PC-3 (cell line): Measurements from ENCODE around the gene NIFK. TPM values are rescaled to one million over a fixed set of nuclear protein-coding genes. Genes with fewer than 3 reads are reported as not detected.

ENCODE experiments used
- ATAC-seq: fragments of 200-7000 bp; cut with Tn5 transposase; 2 replicates; pipeline ENCODE4 v1.9.1; 2020; ENCODE audit warnings: mild to moderate bottlenecking, moderate library complexity
- BruUV-seq: library from RNA; stranded (reverse); fragments of 400-500 nt; replicated peaks from 2 replicates; lab custom pipeline; 2021; lab: Mats Ljungman, UMichigan
- CTCF ChIA-PET: fragments of 300-600 bp; sonication (Branson Sonifier 250); formaldehyde crosslinking; loops from one replicate; lab custom pipeline; 2022; ENCODE audit warnings: antibody characterized with exemption; lab: Charles Lee
- POLR2A ChIA-PET: fragments of 300-600 bp; sonication (Branson Sonifier 250); formaldehyde crosslinking; loops from one replicate; lab custom pipeline; 2022; ENCODE audit warnings: antibody characterized with exemption; ENCODE audit not compliant: unreplicated experiment; lab: Charles Lee
- DNase-seq: peaks from one replicate; pipeline ENCODE4 v3.0.0-alpha.2; 2015
- H2AFZ ChIP-seq: fragments of 300-600 bp; sonication (generic); 2 replicates; pipeline ENCODE4 v1.6.0; 2016; ENCODE audit warnings: antibody characterized with exemption, low read length
- H3F3A ChIP-seq: fragments of 300-600 bp; sonication (generic); one replicate; pipeline ENCODE4 v1.6.0; 2017; ENCODE audit warnings: antibody characterized with exemption, low read length, control low read depth, mild to moderate bottlenecking; ENCODE audit not compliant: unreplicated experiment
- H3K27ac ChIP-seq: fragments of 300-600 bp; sonication (generic); 2 replicates; pipeline ENCODE4 v1.5.1; 2016; ENCODE audit warnings: mild to moderate bottlenecking, low read length
- H3K27me3 ChIP-seq: fragments of 300-600 bp; sonication (generic); 2 replicates; pipeline ENCODE4 v1.6.1; 2016; ENCODE audit warnings: low read length, mixed read lengths
- H3K36me3 ChIP-seq: fragments of 300-600 bp; sonication (generic); 2 replicates; pipeline ENCODE4 v1.6.1; 2016; ENCODE audit warnings: low read depth, mixed run types, low read length, mixed read lengths
- H3K4me1 ChIP-seq: fragments of 300-600 bp; sonication (generic); 2 replicates; pipeline ENCODE4 v1.5.1; 2016; ENCODE audit warnings: low read length; ENCODE audit not compliant: insufficient read depth
- H3K4me2 ChIP-seq: fragments of 300-600 bp; sonication (generic); 2 replicates; pipeline ENCODE4 v1.6.0; 2016; ENCODE audit warnings: low read length
- H3K4me3 ChIP-seq: fragments of 300-600 bp; sonication (generic); 2 replicates; pipeline ENCODE4 v1.5.1; 2016; ENCODE audit warnings: mild to moderate bottlenecking, low read length, mixed read lengths
- H3K79me2 ChIP-seq: fragments of 300-600 bp; sonication (generic); 2 replicates; pipeline ENCODE4 v1.6.1; 2017; ENCODE audit warnings: low read length, mixed read lengths
- H3K9ac ChIP-seq: fragments of 300-600 bp; sonication (generic); 2 replicates; pipeline ENCODE4 v1.6.0; 2016; ENCODE audit warnings: mild to moderate bottlenecking, low read length
- H3K9me2 ChIP-seq: fragments of 300-600 bp; sonication (generic); replicated peaks from 2 replicates; pipeline ENCODE4 v1.6.1; 2016; ENCODE audit warnings: mixed run types, low read length, mixed read lengths
- H3K9me3 ChIP-seq: fragments of 300-600 bp; sonication (generic); 2 replicates; pipeline ENCODE4 v1.6.1; 2016; ENCODE audit warnings: low read length, mixed read lengths
- H4K20me1 ChIP-seq: fragments of 300-600 bp; sonication (generic); 2 replicates; pipeline ENCODE4 v1.6.1; 2016; ENCODE audit warnings: low read length, mixed read lengths
- EZH2 ChIP-seq: fragments of 300-600 bp; sonication (generic); IDR thresholded peaks from one replicate; pipeline ENCODE4 v1.6.1; 2017; ENCODE audit warnings: antibody characterized with exemption, mild to moderate bottlenecking, low read length; ENCODE audit not compliant: unreplicated experiment
- EZH2phosphoT487 ChIP-seq: fragments of 300-600 bp; sonication (generic); IDR thresholded peaks from 2 replicates; pipeline ENCODE4 v1.6.1; 2018; ENCODE audit warnings: mild to moderate bottlenecking, antibody characterized with exemption, low read length, borderline replicate concordance
- intact Hi-C: fragments of 100-400 bp; cut with micrococcal nuclease; formaldehyde crosslinking; loops from 2 replicates; pipeline ENCODE4 v1.9.0; 2023
- total RNA-seq: library from RNA; depleted of rRNA; stranded (reverse); fragments of >200 nt; gene quantifications from 2 replicates; pipeline ENCODE4 v1.2.3, GENCODE V29; 2014
- TF ChIP-seq, protein P1 (sequence below): fragments of 300-600 bp; sonication (generic); conservative IDR thresholded peaks from 2 replicates; pipeline ENCODE4 v1.5.1; 2017; ENCODE audit warnings: antibody characterized with exemption, low read depth, mild to moderate bottlenecking, low read length

The NIFK gene
- total RNA-seq, 1 experiment from 2014 or later, result 64.1 TPM

DNA sequence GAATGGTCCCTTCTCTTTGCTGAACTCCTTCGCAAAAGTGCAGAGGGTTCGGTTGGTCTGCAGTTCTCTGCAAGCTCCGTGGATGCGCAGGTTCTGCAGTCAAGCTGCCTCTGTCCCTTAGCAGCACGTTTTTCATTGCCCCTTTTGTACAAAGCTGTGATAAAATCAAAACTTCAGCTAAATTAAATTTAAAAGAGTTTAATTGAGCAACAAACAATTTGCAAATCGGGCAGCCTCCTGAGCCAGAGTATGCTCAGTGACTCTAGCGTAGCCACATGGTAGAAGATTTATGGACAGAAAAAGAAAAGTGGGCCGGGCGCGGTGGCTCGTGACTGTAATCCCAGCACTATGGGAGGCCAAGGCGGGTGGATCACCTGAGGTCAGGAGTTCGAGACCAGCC lies 37.6 kb upstream of the NIFK start:
- ChIA-PET POLR2A (no interaction called here), CTCF (no interaction called here)
- H3K4me1 ChIP-seq, result peaks cover 16% of the 10 kb centered on the region; the same call in 1 of the 2 replicates
- H3K4me3 ChIP-seq, result no peak overlapping the region
- TF ChIP-seq, protein P1, sequence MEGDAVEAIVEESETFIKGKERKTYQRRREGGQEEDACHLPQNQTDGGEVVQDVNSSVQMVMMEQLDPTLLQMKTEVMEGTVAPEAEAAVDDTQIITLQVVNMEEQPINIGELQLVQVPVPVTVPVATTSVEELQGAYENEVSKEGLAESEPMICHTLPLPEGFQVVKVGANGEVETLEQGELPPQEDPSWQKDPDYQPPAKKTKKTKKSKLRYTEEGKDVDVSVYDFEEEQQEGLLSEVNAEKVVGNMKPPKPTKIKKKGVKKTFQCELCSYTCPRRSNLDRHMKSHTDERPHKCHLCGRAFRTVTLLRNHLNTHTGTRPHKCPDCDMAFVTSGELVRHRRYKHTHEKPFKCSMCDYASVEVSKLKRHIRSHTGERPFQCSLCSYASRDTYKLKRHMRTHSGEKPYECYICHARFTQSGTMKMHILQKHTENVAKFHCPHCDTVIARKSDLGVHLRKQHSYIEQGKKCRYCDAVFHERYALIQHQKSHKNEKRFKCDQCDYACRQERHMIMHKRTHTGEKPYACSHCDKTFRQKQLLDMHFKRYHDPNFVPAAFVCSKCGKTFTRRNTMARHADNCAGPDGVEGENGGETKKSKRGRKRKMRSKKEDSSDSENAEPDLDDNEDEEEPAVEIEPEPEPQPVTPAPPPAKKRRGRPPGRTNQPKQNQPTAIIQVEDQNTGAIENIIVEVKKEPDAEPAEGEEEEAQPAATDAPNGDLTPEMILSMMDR, result no peak
- TF ChIP-seq EZH2phosphoT487 (no peak), EZH2 (no peak)
- H3K79me2 ChIP-seq, result no peaks in the 10 kb centered on the region
- H3K9me3 ChIP-seq, result no peaks in the 10 kb centered on the region
- no peak overlapping the region for H2AFZ ChIP-seq
- H3K27ac ChIP-seq, result no peak overlapping the region
- peaks cover 3% of the 10 kb centered on the region; the same call in 1 of the 2 replicates for H3K36me3 ChIP-seq
- H3K9ac ChIP-seq, result no peak overlapping the region
- H3F3A ChIP-seq, result no peaks in the 10 kb centered on the region
- no peak for DNase-seq
- H3K4me2 ChIP-seq, result no peak overlapping the region
- H3K9me2 ChIP-seq, result no peaks in the 10 kb centered on the region
- intact Hi-C loops, result no loop called here
- no peaks in the 10 kb centered on the region for H3K27me3 ChIP-seq
- no peak for ATAC-seq
- no peaks in the 10 kb centered on the region for H4K20me1 ChIP-seq
- BruUV-seq, result no TSS peak

DNA sequence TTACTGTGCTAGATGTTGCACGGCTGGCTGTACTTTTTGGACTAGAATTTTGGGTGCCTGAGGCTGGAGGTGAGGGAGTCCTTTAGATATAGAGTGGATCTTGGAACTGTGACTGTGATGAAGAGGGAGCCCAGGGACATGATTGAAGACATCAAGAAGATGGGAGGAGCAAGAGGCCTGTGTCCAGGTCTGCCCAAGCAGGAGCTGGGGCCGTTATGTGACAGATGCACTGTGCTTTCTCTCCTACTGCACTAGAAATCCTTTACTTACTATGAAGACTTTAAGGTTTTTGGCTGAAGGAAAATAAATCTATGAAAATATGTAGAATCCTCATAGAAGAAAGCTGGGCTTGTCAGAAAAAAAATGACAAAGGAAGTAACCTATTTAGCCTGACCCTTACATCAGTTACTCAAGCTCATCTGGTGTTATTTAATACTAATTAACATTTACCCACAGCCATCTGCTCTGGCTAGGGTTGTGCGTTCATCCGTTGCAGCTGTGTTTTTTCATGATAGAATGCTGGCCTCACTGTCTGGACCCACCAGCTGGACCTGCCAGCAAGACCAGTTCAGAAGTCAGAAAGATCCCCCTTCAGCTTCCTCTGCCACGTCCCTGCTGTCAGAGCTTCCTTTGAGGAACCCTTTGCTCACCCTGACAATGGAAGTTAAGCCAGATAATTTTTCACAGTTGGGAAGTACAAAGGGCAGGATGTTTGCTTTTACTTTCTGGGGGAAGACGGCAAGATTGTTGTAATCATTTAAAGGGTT lies 35.5 kb upstream of the NIFK start:
- TF ChIP-seq EZH2 (no peak), EZH2phosphoT487 (no peak)
- TF ChIP-seq, protein P1, result no peak
- Histone ChIP-seq H3K4me1 (peaks cover 7% of the 10 kb centered on the region; the same call in 1 of the 2 replicates), H2AFZ (no peak overlapping the region), H3K9me3 (no peaks in the 10 kb centered on the region), H3K27me3 (no peaks in the 10 kb centered on the region), H4K20me1 (no peaks in the 10 kb centered on the region), H3K79me2 (no peaks in the 10 kb centered on the region), H3K9me2 (no peaks in the 10 kb centered on the region), H3K4me3 (no peak overlapping the region), H3F3A (no peaks in the 10 kb centered on the region), H3K36me3 (peaks cover 7% of the 10 kb centered on the region; the same call in 1 of the 2 replicates), H3K9ac (no peak overlapping the region), H3K27ac (no peak overlapping the region), H3K4me2 (no peak overlapping the region)
- BruUV-seq, result no TSS peak
- intact Hi-C loops, result no loop called here
- ChIA-PET CTCF (no interaction called here), POLR2A (no interaction called here)
- no peak for ATAC-seq
- no peak for DNase-seq

DNA sequence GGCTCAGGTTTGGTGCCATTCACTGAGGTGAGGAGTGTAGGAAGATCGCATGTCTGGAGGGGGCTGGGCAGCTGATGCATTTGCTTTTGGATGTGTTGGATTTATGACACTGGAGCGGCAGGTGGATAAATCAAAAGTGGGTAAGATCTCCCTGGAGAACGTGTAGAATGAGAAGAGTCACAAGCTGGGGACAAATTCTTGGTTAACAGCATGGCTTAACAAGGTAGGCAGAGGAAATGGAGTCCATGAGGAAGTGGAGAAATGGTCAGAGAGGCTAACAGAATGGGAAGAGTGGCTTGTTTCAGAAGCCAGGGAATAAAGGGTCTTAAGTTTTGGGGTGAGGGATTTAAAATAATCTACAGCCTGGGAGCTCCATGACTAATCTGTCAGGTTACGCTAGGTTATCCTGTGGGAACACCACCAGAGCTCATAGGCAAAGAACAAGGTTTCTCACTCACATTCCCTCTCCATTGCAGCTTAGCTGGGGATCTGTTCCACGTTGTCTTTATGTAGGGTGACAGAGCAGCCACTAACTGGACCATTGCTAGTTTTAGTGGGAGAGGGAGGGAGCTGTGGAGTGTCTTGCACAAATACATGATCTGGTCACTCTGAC lies 31.6 kb upstream of the NIFK start:
- H3K4me3 ChIP-seq, result no peak overlapping the region
- H3K9me3 ChIP-seq, result no peaks in the 10 kb centered on the region
- intact Hi-C loops, result no loop called here
- H3K4me2 ChIP-seq, result no peak overlapping the region
- no peaks in the 10 kb centered on the region for H3K9me2 ChIP-seq
- no peak overlapping the region for H3K27ac ChIP-seq
- H3K79me2 ChIP-seq, result no peaks in the 10 kb centered on the region
- H2AFZ ChIP-seq, result no peak overlapping the region
- ATAC-seq (no peak), DNase-seq (no peak)
- H3K27me3 ChIP-seq, result no peaks in the 10 kb centered on the region
- H3K4me1 ChIP-seq, result no peaks in the 10 kb centered on the region
- no peak overlapping the region for H3K9ac ChIP-seq
- ChIA-PET CTCF (no interaction called here), POLR2A (no interaction called here)
- TF ChIP-seq, protein P1, result no peak
- TF ChIP-seq EZH2, result no peak
- H3K36me3 ChIP-seq, result peaks cover 38% of the 10 kb centered on the region
- H4K20me1 ChIP-seq, result no peaks in the 10 kb centered on the region
- H3F3A ChIP-seq, result no peaks in the 10 kb centered on the region
- no TSS peak for BruUV-seq
